HG02763 (cell line): ENCODE data around the gene PACS1.
"Not testable (repeated sequence)": the region's sequence is repeated elsewhere in the genome, so short reads cannot be mapped to it uniquely, and the experiment has no call there.

Source experiments
- ATAC-seq: cut with Tn5 transposase; IDR thresholded peaks from one replicate; pipeline ENCODE4 v1.9.1; 2021; ENCODE audit warnings: mild to moderate bottlenecking, moderate library complexity; ENCODE audit not compliant: unreplicated experiment

Gene PACS1

DNA sequence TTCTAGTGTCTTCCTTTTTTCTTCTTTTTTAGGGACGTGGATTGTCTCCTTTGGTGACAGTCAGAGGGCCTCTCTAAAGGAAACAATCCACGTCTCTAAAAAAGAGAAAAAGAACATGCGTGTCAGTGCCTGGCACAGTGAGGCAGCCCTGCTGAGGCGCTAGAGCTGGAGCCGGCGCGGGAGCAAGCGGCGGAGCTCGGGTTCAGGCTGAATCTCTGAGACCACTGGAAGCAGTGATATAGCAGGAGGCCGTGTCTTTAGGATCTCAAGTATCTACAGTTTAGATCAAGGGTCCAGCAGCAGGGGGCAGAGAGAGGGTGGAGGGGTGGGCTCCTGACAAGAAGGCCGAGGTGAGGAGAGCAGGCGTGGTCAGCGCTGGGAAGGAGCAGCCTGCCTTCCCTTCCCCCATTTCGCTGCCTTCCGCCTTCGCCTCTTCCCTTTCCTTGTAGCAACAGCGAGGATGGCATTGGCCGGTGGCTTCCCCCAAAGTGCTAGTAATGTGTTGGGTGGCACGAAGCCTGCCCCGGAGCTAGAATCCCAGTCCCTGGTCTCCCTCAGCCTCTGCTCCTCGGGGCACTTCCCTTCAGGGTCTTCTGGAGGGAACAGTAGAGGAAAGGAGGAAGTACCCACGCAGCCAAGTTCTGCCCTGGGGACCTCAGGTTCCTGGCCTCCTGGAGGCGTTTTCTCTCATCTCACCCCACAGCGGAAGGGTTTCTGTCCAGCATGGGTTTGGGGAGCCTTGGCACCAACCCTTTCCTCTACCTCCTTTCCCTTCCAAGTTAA, 170.1 kb downstream of the PACS1 start:
- ATAC-seq = no peak

DNA sequence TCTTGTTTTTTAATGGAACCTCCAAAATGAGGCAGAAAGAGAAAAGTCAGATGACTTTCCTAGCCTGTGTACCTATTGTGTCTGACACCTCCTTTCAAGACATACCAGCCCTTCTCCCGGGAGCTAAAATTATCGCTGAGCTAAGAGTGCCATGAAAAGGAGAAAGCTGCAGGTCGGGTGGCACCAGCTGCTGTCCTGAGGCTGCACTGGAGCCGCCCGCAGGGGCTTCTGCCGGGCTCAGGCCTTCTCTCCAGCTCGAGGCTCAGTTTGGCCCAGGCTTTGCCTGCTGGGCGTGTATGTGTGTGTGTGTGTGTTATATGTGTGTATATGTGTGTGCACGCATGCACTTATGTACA, 170.7 kb downstream of the PACS1 start:
- ATAC-seq = no peak

GRCh38 chr11:66242095-66242765, 172.2 kb downstream of the PACS1 start:
- ATAC-seq = no peak

DNA sequence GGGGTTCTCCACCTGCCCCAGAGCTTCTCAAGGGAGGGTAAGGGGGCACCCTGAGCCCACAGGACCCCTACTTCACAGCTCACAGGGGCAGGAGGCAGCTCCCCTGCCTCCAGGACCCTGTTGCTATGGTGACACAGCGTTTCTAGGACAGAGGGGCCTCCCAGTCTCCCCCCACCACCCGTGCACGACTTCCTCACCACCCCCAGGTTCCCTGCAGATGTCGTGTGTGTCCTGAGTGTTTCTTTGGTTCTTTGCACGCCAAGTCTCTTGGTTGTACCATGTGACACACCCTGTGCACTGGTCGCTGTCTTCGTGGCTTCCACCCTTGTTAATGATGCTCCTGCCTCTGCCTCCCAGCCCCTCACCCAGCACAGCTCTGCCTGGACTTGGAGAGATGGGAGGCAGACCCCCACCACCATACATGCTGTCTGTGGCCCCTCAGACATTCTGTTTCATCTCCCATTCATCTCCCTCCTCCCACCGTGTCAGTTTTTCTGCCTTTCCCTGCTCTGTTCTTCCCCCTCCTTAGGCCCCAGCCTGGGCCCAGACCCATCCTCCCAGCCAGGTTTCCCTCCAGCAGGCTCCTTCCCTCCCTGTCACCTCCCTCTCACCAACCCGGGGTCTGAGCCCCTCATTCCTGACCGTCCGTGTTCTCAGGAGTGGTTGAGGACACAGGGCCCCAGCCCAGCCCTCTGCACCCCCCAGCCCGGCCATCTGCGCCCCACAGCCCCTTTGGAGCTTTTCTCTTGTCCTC, 173.9 kb downstream of the PACS1 start:
- ATAC-seq = no peak

DNA sequence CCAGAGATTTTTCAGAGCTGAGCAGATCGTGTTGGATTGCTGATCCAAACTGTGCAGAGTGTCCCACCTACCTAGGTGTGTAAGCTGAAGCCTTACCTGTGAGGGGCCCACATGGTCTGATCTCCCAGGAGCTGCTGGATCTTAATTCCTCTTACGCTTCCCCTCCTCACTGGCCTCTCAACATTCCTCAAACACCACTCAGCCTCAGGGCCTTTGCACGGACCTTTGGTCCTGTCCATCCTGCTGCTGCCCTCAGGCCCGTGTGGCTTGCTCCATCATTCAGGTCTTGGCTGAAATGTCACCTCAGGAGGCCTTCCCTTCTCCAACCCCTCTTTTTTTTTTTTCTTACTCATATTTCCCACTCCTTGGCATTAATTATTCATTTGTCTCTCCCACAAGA, 177.2 kb downstream of the PACS1 start:
- no peak for ATAC-seq

DNA sequence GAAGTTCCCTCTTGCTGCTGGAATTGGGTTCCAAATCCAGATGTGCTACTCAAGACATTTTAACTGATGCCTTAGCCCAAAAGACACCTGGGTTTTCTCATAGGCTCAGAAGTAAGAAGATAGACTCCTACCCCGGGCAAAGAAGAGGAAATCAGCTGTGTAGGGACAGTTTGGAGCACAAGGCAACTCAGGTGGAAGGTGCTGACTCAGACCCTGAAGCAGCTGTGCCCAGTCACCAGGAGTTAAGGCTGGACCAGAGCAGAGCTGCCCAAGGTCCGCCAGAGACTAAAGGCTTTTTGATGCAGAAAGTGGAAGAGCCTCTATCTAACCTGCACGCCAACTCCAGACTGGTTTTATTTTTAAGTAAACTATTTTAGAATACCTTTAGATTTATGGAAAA, 177.7 kb downstream of the PACS1 start:
- no peak for ATAC-seq

DNA sequence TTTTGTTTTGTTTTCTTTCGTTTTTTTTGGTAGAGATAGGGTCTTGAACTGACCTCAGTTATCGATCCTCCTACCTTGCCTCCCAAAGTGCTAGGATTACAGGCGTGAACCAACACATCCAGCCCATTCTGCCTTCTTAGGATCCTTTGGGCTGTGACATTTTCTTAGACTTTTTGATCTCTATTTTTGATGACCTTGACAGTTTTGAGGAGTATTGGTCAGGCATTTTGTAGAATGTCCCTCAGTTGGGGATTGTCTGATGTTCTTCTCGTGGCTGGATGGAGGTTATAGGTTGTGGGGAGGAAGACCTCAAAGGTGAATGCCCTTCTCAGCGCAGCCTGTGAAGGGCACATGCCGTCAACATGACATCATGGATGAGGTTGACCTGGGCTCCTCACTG, 178.8 kb downstream of the PACS1 start:
- no peak for ATAC-seq

DNA sequence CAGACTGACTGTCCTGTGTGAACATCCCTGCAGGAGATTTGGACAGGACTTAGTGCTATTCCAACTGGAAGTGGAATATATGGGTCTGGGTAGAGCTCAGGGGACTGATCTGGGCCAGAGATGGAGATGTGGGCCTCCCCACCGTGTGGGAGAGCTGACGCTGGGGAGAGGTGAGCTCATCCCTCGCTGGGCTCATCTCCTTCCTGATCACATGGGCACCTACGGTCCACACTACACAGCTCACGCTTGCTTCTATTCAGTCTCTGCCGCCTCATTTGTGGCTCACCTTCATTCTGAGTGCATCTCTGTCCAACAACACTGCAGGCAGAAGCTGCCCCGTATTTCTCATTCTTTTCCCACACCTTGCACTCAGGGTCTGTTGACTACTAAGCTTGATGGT, 181.7 kb downstream of the PACS1 start:
- no peak for ATAC-seq

- not testable (repeated sequence) for ATAC-seq
Observed at GRCh38 chr11:66253081-66253480, 183.0 kb downstream of the PACS1 start.

GRCh38 chr11:66258473-66258893, 188.4 kb downstream of the PACS1 start:
- ATAC-seq = peak; percentile 3

DNA sequence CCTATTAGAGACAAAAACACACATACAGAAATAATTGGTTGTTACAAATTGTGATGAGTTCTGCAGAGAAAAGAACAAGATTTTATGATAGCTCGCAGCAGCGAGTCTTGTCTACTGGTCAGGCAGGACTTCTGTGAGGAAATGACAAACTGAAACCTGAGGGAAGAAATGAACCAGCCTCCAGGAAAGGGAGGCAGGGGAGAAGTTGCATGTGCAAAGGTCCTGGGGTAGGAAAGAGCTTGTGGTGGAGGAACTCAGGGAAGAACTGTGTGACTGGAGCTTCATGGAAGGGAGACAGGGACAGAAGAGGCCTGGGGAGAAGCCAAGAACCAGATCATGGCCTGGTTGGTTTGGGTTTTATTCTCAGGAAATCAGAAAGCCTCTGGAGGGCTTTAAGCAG, 189.2 kb downstream of the PACS1 start:
- ATAC-seq = no peak

GRCh38 chr11:66259956-66260355, 189.9 kb downstream of the PACS1 start:
- ATAC-seq = no peak

GRCh38 chr11:66261578-66261977, 191.5 kb downstream of the PACS1 start:
- no peak for ATAC-seq

DNA sequence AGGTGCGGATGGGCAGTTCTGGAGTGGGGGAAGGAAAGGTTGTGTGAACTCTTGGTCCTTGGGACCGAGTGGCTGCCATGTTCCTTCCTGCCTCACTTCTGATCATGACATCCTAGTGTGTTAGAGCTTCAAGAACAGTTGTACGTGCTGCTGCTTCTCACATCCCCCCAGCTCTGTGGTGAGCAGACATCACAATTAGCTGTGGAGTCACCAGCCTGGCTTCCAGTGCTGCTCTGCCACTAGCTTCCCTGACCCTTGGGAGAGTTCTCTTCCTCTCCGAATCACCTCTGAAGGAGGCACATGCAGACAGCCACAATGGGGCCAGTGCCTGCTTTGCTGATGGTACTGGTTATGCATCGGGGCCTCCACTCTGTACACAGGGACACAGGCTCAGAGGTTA, 192.1 kb downstream of the PACS1 start:
- ATAC-seq = no peak

DNA sequence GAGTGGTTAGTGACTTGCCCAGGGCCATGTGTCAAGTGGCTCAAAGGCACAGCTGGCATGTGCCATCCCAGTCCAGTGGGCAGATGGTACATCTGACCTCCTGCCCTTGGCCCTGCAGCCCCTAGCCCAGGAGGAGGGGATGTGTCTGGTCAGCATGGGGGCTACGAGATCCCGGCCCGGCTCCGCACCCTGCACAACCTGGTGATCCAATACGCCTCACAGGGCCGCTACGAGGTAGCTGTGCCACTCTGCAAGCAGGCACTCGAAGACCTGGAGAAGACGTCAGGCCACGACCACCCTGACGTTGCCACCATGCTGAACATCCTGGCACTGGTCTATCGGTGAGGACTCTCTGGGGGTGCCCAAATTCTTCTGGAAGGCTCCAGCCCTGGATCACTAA, 192.6 kb downstream of the PACS1 start:
- ATAC-seq = no peak

- ATAC-seq = no peak
Observed at GRCh38 chr11:66263231-66263630, 193.2 kb downstream of the PACS1 start.

- no peak for ATAC-seq
Observed at GRCh38 chr11:66263785-66264184, 193.7 kb downstream of the PACS1 start.

DNA sequence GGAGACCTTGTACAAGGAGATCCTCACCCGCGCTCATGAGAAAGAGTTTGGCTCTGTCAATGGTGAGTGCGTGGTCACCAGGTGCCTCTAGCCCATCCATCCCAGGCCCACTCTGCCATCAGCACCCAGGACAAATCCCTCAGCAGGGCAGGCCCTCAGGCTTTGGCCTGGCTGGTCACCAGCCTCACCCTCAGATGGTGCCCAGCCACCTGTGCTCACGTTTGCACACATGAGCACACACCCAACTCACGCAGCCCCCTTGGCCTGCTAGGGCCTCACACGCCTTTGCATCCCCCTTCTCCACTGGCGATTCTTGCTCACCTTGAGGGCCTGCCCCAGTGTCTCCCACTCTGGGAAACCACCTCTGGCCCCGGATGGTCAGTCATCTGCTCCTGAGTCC, 194.3 kb downstream of the PACS1 start:
- ATAC-seq = no peak

DNA sequence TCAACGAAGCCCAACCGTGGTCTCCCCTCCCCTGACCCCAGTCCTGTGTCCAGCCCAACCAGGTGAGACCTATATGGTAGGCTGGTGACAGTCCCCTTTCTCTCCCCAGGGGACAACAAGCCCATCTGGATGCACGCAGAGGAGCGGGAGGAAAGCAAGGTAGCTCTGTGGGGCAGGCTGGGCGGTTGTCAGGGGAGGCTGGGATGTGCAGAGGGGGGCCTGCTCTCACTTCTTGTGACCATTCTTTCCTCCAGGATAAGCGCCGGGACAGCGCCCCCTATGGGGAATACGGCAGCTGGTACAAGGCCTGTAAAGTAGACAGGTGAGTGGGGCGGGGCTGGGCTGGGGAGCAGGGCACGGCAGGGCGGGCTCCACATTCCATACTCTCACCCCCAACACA, 194.8 kb downstream of the PACS1 start:
- no peak for ATAC-seq

- no peak for ATAC-seq
Observed at GRCh38 chr11:66265531-66266377, 195.7 kb downstream of the PACS1 start.
